ENCODE data around the gene SSTR4. TPM values are rescaled to one million over a fixed set of nuclear protein-coding genes. Genes with fewer than 3 reads are reported as not detected.

The SSTR4 gene
- total RNA-seq, 2 experiments from 2014 or later: not detected

DNA sequence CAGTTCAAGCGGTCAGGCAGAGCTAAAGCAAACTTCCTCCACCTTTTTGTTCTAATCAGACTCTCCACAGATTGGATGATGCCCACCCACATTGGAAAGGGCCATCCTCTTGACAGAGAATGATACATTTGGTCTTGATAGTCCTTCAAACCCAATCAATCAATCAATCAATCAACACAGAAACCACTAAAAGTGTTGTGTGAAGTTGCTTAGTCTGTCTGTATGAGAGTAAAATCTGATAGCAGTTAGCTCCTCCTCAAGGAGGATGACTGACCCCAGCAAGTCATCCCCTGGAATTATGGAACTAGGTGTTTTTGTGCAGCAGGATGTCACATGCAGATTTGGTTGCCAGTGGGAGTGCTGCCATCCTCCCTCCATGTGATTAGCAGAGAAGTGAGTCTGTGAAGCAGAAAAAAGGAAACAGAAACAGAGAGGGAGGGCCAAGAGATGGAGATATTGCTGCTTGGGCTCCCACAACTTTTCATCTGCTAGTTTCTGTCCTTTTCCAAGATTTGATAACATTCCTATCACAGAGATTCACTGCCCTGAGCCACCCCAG is 32.0 kb upstream of the SSTR4 start:
- ChIA-PET CTCF (ENCODE audit: unreplicated experiment) (no interaction called here), POLR2A (no interaction called here)
- Histone ChIP-seq H3K4me2 (ENCODE audit: low read length) (no peak overlapping the region), H4K20me1 (ENCODE audit: insufficient read depth, low read length) (no peaks in the 10 kb centered on the region), H3K4me3 (ENCODE audit: low read depth, low read length, poor library complexity, severe bottlenecking) (no peak overlapping the region), H2AFZ (ENCODE audit: low read length) (no peak overlapping the region), H3K9me3 (ENCODE audit: low read length) (no peaks in the 10 kb centered on the region), H3K79me2 (ENCODE audit: insufficient read depth, low read depth, low read length) (no peaks in the 10 kb centered on the region), H3K9me2 (ENCODE audit: insufficient read depth, low read length) (no peaks in the 10 kb centered on the region), H3K36me3 (ENCODE audit: insufficient read depth, low read length) (no peaks in the 10 kb centered on the region), H3K4me1 (ENCODE audit: insufficient read depth, low read length, poor library complexity, severe bottlenecking) (no peaks in the 10 kb centered on the region), H3K27ac (ENCODE audit: low read depth, low read length, poor library complexity, severe bottlenecking) (no peak overlapping the region)
- TF ChIP-seq, protein P1, sequence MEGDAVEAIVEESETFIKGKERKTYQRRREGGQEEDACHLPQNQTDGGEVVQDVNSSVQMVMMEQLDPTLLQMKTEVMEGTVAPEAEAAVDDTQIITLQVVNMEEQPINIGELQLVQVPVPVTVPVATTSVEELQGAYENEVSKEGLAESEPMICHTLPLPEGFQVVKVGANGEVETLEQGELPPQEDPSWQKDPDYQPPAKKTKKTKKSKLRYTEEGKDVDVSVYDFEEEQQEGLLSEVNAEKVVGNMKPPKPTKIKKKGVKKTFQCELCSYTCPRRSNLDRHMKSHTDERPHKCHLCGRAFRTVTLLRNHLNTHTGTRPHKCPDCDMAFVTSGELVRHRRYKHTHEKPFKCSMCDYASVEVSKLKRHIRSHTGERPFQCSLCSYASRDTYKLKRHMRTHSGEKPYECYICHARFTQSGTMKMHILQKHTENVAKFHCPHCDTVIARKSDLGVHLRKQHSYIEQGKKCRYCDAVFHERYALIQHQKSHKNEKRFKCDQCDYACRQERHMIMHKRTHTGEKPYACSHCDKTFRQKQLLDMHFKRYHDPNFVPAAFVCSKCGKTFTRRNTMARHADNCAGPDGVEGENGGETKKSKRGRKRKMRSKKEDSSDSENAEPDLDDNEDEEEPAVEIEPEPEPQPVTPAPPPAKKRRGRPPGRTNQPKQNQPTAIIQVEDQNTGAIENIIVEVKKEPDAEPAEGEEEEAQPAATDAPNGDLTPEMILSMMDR (conservative IDR thresholded peaks at IDR 0.05; ENCODE audit: low read length): no peak
- TF ChIP-seq EZH2phosphoT487 (IDR thresholded peaks at IDR 0.05; ENCODE audit: borderline replicate concordance, low read depth, low read length): no peak
- BruUV-seq (replicated peaks): no TSS peak
- DNase-seq (ENCODE audit: low spot score): no peak
- intact Hi-C loops (cut with micrococcal nuclease; ENCODE audit: unreplicated experiment): no loop called here

DNA sequence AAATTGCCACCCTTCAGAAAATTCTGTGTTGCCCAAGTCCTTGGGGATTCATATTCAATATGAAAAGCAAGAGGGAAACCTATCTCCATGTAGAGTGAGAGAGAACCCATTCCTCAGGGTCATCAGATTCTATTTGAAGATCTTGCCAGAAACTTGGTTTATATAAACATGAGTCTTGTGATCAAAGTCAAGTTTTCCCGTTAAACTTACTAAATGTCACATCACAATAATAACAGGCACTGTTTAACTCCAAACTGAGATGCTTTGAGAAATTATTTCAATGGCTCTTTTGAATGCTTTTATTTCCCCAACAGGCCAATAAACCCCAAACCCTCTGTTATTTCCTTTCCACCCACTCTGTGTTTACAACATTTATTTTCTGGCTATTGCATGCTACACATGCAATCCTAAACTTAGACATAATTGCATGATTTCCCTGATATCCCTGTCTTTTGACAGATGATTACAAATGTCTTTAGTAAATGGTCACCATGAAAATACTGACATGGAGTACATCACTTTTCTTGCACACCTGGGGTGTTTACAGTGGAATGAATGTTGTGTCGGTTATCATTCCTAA is 31.1 kb upstream of the SSTR4 start:
- no peak overlapping the region for H3K4me3 ChIP-seq (ENCODE audit: low read depth, low read length, poor library complexity, severe bottlenecking)
- POLR2A ChIA-PET: no interaction called here
- no peaks in the 10 kb centered on the region for H3K4me1 ChIP-seq (ENCODE audit: insufficient read depth, low read length, poor library complexity, severe bottlenecking)
- no peaks in the 10 kb centered on the region for H3K9me2 ChIP-seq (ENCODE audit: insufficient read depth, low read length)
- CTCF ChIA-PET (ENCODE audit: unreplicated experiment): no interaction called here
- no peaks in the 10 kb centered on the region for H3K36me3 ChIP-seq (ENCODE audit: insufficient read depth, low read length)
- H3K9me3 ChIP-seq (ENCODE audit: low read length): no peaks in the 10 kb centered on the region
- H3K4me2 ChIP-seq (ENCODE audit: low read length): no peak overlapping the region
- H3K27ac ChIP-seq (ENCODE audit: low read depth, low read length, poor library complexity, severe bottlenecking): no peak overlapping the region
- BruUV-seq (replicated peaks): no TSS peak
- no peaks in the 10 kb centered on the region for H3K79me2 ChIP-seq (ENCODE audit: insufficient read depth, low read depth, low read length)
- H2AFZ ChIP-seq (ENCODE audit: low read length): no peak overlapping the region
- TF ChIP-seq, protein P1 (conservative IDR thresholded peaks at IDR 0.05; ENCODE audit: low read length): no peak
- no peak for TF ChIP-seq EZH2phosphoT487 (IDR thresholded peaks at IDR 0.05; ENCODE audit: borderline replicate concordance, low read depth, low read length)
- intact Hi-C loops (cut with micrococcal nuclease; ENCODE audit: unreplicated experiment): no loop called here
- no peak for DNase-seq (ENCODE audit: low spot score)
- no peaks in the 10 kb centered on the region for H4K20me1 ChIP-seq (ENCODE audit: insufficient read depth, low read length)

DNA sequence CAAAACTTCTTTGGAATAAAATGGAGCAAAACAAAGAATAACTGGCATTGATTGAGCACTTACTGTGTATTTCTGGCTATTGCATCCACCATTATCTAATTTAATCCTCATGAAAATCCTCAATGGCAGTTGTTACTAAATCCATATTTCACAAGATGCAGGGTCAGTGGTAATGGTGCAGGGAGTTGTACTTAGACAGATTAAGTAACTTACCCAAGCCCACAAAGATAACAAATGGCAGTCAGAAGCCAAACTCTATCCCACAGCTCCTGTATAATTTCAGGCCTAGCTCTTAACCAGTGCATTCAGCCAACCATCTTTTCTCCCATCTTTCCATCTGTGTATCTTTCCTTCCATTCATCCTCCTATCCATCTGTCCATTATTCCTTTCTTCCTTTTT is 29.3 kb upstream of the SSTR4 start:
- H2AFZ ChIP-seq (ENCODE audit: low read length): no peak overlapping the region
- H3K27ac ChIP-seq (ENCODE audit: low read depth, low read length, poor library complexity, severe bottlenecking): no peak overlapping the region
- H3K79me2 ChIP-seq (ENCODE audit: insufficient read depth, low read depth, low read length): no peaks in the 10 kb centered on the region
- no TSS peak for BruUV-seq (replicated peaks)
- CTCF ChIA-PET (ENCODE audit: unreplicated experiment): no interaction called here
- intact Hi-C loops (cut with micrococcal nuclease; ENCODE audit: unreplicated experiment): no loop called here
- no peaks in the 10 kb centered on the region for H3K9me3 ChIP-seq (ENCODE audit: low read length)
- H3K4me1 ChIP-seq (ENCODE audit: insufficient read depth, low read length, poor library complexity, severe bottlenecking): no peaks in the 10 kb centered on the region
- H3K36me3 ChIP-seq (ENCODE audit: insufficient read depth, low read length): no peaks in the 10 kb centered on the region
- no peak overlapping the region for H3K4me2 ChIP-seq (ENCODE audit: low read length)
- H3K4me3 ChIP-seq (ENCODE audit: low read depth, low read length, poor library complexity, severe bottlenecking): no peak overlapping the region
- TF ChIP-seq EZH2phosphoT487 (IDR thresholded peaks at IDR 0.05; ENCODE audit: borderline replicate concordance, low read depth, low read length): no peak
- TF ChIP-seq, protein P1 (conservative IDR thresholded peaks at IDR 0.05; ENCODE audit: low read length): no peak
- no peaks in the 10 kb centered on the region for H3K9me2 ChIP-seq (ENCODE audit: insufficient read depth, low read length)
- no peak for DNase-seq (ENCODE audit: low spot score)
- no peaks in the 10 kb centered on the region for H4K20me1 ChIP-seq (ENCODE audit: insufficient read depth, low read length)
- POLR2A ChIA-PET: no interaction called here
